Upper lobe of left lung (tissue), 4 donors: ENCODE measurements around the gene HHAT.

Experiments used
- EP300 ChIP-seq, 4 donors: sonication (generic); formaldehyde crosslinking; IDR thresholded peaks; one replicate each; pipeline ENCODE4 v1.5.1; 2017; ENCODE audit warnings: antibody characterized with exemption in 4 of 4, control low read depth in 2 of 4
- POLR2A ChIP-seq, 4 donors: fragments of 450-650 bp; IDR thresholded peaks; one replicate each; pipeline ENCODE4 v1.5.1; 2016 to 2017; ENCODE audit warnings: antibody characterized with exemption in 4 of 4, mild to moderate bottlenecking in 2 of 4
- POLR2AphosphoS5 ChIP-seq, 2 donors: sonication (generic); formaldehyde crosslinking; IDR thresholded peaks; one replicate each; pipeline ENCODE4 v1.5.1; 2017; ENCODE audit warnings: antibody characterized with exemption in 2 of 2
- TF ChIP-seq, protein P1 (sequence below), 6 experiments: fragments of 450-650 bp in 4 of 6; fragments of 200-600 bp in 2 of 6; sonication (generic) in 2 of 6; IDR thresholded peaks; one replicate each; pipeline ENCODE4 v1.5.1; 2016 to 2019; ENCODE audit warnings: antibody characterized with exemption in 6 of 6

DNA sequence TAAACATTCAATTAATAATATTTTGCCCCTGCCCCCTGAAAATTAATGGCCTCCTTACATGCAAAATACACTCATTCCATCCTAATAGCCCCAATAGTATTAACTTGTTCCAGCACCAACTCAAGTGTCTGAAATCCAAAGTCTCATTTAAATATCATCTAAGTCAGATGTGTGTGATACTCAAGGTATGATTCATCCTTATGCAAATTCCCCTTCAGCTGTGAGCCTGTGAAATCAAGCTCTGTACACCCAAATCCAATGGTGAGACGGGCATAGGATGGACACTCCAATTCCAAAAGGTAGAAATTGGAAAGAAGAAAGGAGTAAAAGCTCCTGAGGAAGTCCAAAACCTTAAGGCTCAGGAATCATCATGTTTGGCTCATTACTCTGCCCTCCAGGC, 83.5 kb downstream of the HHAT start:
- TF ChIP-seq, protein P1, sequence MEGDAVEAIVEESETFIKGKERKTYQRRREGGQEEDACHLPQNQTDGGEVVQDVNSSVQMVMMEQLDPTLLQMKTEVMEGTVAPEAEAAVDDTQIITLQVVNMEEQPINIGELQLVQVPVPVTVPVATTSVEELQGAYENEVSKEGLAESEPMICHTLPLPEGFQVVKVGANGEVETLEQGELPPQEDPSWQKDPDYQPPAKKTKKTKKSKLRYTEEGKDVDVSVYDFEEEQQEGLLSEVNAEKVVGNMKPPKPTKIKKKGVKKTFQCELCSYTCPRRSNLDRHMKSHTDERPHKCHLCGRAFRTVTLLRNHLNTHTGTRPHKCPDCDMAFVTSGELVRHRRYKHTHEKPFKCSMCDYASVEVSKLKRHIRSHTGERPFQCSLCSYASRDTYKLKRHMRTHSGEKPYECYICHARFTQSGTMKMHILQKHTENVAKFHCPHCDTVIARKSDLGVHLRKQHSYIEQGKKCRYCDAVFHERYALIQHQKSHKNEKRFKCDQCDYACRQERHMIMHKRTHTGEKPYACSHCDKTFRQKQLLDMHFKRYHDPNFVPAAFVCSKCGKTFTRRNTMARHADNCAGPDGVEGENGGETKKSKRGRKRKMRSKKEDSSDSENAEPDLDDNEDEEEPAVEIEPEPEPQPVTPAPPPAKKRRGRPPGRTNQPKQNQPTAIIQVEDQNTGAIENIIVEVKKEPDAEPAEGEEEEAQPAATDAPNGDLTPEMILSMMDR (IDR thresholded peaks at IDR 0.05) = no peak
- TF ChIP-seq POLR2A (IDR thresholded peaks at IDR 0.05) = no peak
- no peak for TF ChIP-seq POLR2AphosphoS5 (IDR thresholded peaks at IDR 0.05)
- no peak for TF ChIP-seq EP300 (IDR thresholded peaks at IDR 0.05)
